IMR-90 (cell line): Measurements from ENCODE around the gene IQSEC3. TPM values are rescaled to one million over a fixed set of nuclear protein-coding genes. Genes with fewer than 3 reads are reported as not detected.
A peak's percentile ranks its signal among the peaks of the same experiment; 100 is the strongest.

Source experiments
- ATAC-seq: fragments of 200-7000 bp; cut with Tn5 transposase; 2 replicates; pipeline ENCODE4 v1.9.1; 2020; ENCODE audit warnings: low read depth, mild to moderate bottlenecking, moderate library complexity
- BruUV-seq: library from RNA; stranded (reverse); fragments of 400-500 nt; replicated peaks from 2 replicates; lab custom pipeline; 2021; lab: Mats Ljungman, UMichigan
- CTCF ChIA-PET: fragments of 300-600 bp; formaldehyde crosslinking; extraction: SDS; loops from one replicate; lab custom pipeline; 2021; ENCODE audit warnings: antibody characterized with exemption; lab: Yijun Ruan, JAX
- POLR2A ChIA-PET: fragments of 300-600 bp; sonication (Branson Sonifier 250); formaldehyde crosslinking; loops from one replicate; lab custom pipeline; 2022; ENCODE audit warnings: antibody characterized with exemption; ENCODE audit not compliant: unreplicated experiment; lab: Charles Lee
- DNase-seq: peaks from one replicate; pipeline ENCODE4 v3.0.0; 2013
- H2AFZ ChIP-seq: replicated peaks from 2 replicates; pipeline ENCODE3; 2013; ENCODE audit warnings: low read length, mild to moderate bottlenecking; ENCODE audit not compliant: poor library complexity
- H2AK5ac ChIP-seq: 2 replicates; pipeline ENCODE4 v1.6.1; 2013; ENCODE audit warnings: low read depth, low read length, inconsistent platforms
- H2AK9ac ChIP-seq: replicated peaks from 2 replicates; pipeline ENCODE3; 2013; ENCODE audit warnings: mild to moderate bottlenecking, low read depth, low read length, moderate library complexity; ENCODE audit not compliant: poor library complexity
- H2BK120ac ChIP-seq: 2 replicates; pipeline ENCODE4 v1.6.1; 2013; ENCODE audit warnings: low read depth, low read length, inconsistent platforms
- H2BK15ac ChIP-seq: 3 replicates; pipeline ENCODE4 v1.6.1; 2013; ENCODE audit warnings: low read depth, low read length, inconsistent platforms
- H2BK20ac ChIP-seq: 2 replicates; pipeline ENCODE4 v1.6.1; 2013; ENCODE audit warnings: low read depth, mild to moderate bottlenecking, inconsistent platforms, low read length, moderate library complexity
- H2BK5ac ChIP-seq: 2 replicates; pipeline ENCODE4 v1.6.1; 2013; ENCODE audit warnings: mild to moderate bottlenecking, low read depth, low read length, inconsistent platforms; ENCODE audit not compliant: poor library complexity, severe bottlenecking
- H3K14ac ChIP-seq: replicated peaks from 2 replicates; pipeline ENCODE4 v1.6.1; 2013; ENCODE audit warnings: low read depth, low read length, inconsistent platforms
- H3K18ac ChIP-seq: 2 replicates; pipeline ENCODE4 v1.6.1; 2013; ENCODE audit warnings: low read depth, low read length, control low read depth
- H3K23ac ChIP-seq: 2 replicates; pipeline ENCODE4 v1.6.1; 2013; ENCODE audit warnings: low read depth, low read length, inconsistent platforms
- H3K27ac ChIP-seq: 2 replicates; pipeline ENCODE4 v1.5.1; 2013; ENCODE audit warnings: mild to moderate bottlenecking, control low read depth, low read length; ENCODE audit not compliant: insufficient read depth
- H3K27me3 ChIP-seq: 2 replicates; pipeline ENCODE4 v1.6.1; 2013; ENCODE audit warnings: low read length; ENCODE audit not compliant: control insufficient read depth, insufficient read depth
- H3K36me3 ChIP-seq: 2 replicates; pipeline ENCODE4 v1.6.1; 2013; ENCODE audit warnings: low read length, mixed read lengths; ENCODE audit not compliant: control insufficient read depth, insufficient read depth
- H3K4ac ChIP-seq: 2 replicates; pipeline ENCODE4 v1.6.1; 2013; ENCODE audit warnings: low read depth, low read length, inconsistent platforms
- H3K4me1 ChIP-seq: 2 replicates; pipeline ENCODE4 v1.6.1; 2013; ENCODE audit warnings: low read length, mixed read lengths; ENCODE audit not compliant: control insufficient read depth, insufficient read depth
- H3K4me2 ChIP-seq: 2 replicates; pipeline ENCODE4 v1.6.1; 2013; ENCODE audit warnings: low read depth, mild to moderate bottlenecking, control low read depth, low read length, moderate library complexity
- H3K4me3 ChIP-seq: 2 replicates; pipeline ENCODE4 v1.5.1; 2013; ENCODE audit warnings: low read depth, mild to moderate bottlenecking, control low read depth, low read length, moderate library complexity; ENCODE audit not compliant: insufficient read depth
- H3K56ac ChIP-seq: 2 replicates; pipeline ENCODE4 v1.6.1; 2013; ENCODE audit warnings: low read length, inconsistent platforms; ENCODE audit not compliant: insufficient read depth; ENCODE audit errors: extremely low read depth
- H3K79me1 ChIP-seq, 2 experiments: 2 replicates each; pipeline ENCODE4 v1.6.1; 2013; ENCODE audit warnings: low read length in 2 of 2, inconsistent platforms in 1 of 2, low read depth in 1 of 2
- H3K9ac ChIP-seq: 2 replicates; pipeline ENCODE4 v1.6.1; 2013; ENCODE audit warnings: low read depth, low read length, control low read depth
- H3K9me1 ChIP-seq: 2 replicates; pipeline ENCODE4 v1.6.1; 2013; ENCODE audit warnings: low read length, inconsistent platforms; ENCODE audit not compliant: insufficient read depth
- H3K9me3 ChIP-seq: 2 replicates; pipeline ENCODE4 v1.6.1; 2013; ENCODE audit warnings: low read length; ENCODE audit not compliant: control insufficient read depth, insufficient read depth
- H4K20me1 ChIP-seq: 2 replicates; pipeline ENCODE4 v1.6.1; 2013; ENCODE audit warnings: low read length, inconsistent platforms; ENCODE audit not compliant: insufficient read depth
- H4K5ac ChIP-seq: 2 replicates; pipeline ENCODE4 v1.6.1; 2013; ENCODE audit warnings: mild to moderate bottlenecking, low read depth, low read length, control low read depth
- H4K8ac ChIP-seq, 2 experiments: 2 replicates each; pipeline ENCODE4 v1.6.1; 2013; ENCODE audit warnings: low read depth in 2 of 2, low read length in 2 of 2, control low read depth in 1 of 2, inconsistent platforms in 1 of 2
- H4K91ac ChIP-seq: 2 replicates; pipeline ENCODE4 v1.6.1; 2013; ENCODE audit warnings: low read depth, low read length, inconsistent platforms; ENCODE audit not compliant: insufficient read depth
- USF2 ChIP-seq: fragments of 150-350 bp; IDR thresholded peaks from 2 replicates; pipeline ENCODE4 v1.6.1; 2017; ENCODE audit warnings: mild to moderate bottlenecking, antibody characterized with exemption, low read length, low read depth
- WGBS, 2 experiments: methylation state at CpG; one replicate each; pipeline versions ENCODE4 v1.1.5 to v1.1.7; 2013; ENCODE audit warnings: missing lambda C conversion rate in 2 of 2; ENCODE audit not compliant: insufficient read length in 1 of 2; ENCODE audit errors: extremely low coverage in 2 of 2; 5-methylcytosine and 5-hydroxymethylcytosine counted together
- dilution Hi-C: fragments of 300-500 bp; cut with HindIII; formaldehyde crosslinking; loops from one replicate; pipeline ENCODE4 v1.14.3; 2018; ENCODE audit warnings: low sequenced_read_pairs; ENCODE audit not compliant: unreplicated experiment
- in situ Hi-C: fragments of 300-500 bp; cut with MboI; formaldehyde crosslinking; loops from 3 replicates; pipeline ENCODE4 v1.14.3; 2019; ENCODE audit warnings: low sequenced_read_pairs, inconsistent platforms, mixed read lengths
- intact Hi-C: fragments of 100-400 bp; cut with micrococcal nuclease; formaldehyde crosslinking; loops from 2 replicates; pipeline ENCODE4 v1.10.0; 2022
- polyA plus RNA-seq, 3 experiments: library from polyadenylated mRNA; depleted of rRNA; stranded (reverse); fragments of >200 nt; gene quantifications; 2 replicates each; pipeline ENCODE4 v1.2.3, GENCODE V29; 2012; ENCODE audit warnings: low replicate concordance in 1 of 3
- total RNA-seq: library from RNA; depleted of rRNA; stranded (reverse); fragments of >200 nt; gene quantifications from 2 replicates; pipeline ENCODE4 v1.2.3, GENCODE V29; 2012

The IQSEC3 gene
- total and polyA plus RNA-seq, 2 of the 4 experiments (the other 2 are of a cell fraction): 0.10 TPM; not detected in 1

- no peak overlapping the region for H2BK5ac ChIP-seq
- H3K4ac ChIP-seq: no peak overlapping the region
- H3K14ac ChIP-seq: no peak overlapping the region
- no peaks in the 10 kb centered on the region; the same call in 1 of the 2 replicates for H4K20me1 ChIP-seq
- H3K4me1 ChIP-seq: peaks cover 2% of the 10 kb centered on the region; the same call in 1 of the 2 replicates
- H2BK120ac ChIP-seq: no peak overlapping the region
- H2AFZ ChIP-seq: peak overlapping the region; percentile 48
- intact Hi-C loops (no loop called here), in situ Hi-C loops (no loop called here), dilution Hi-C loops (no loop called here)
- TF ChIP-seq USF2: no peak
- BruUV-seq: no TSS peak
- H3K36me3 ChIP-seq: no peaks in the 10 kb centered on the region
- H4K91ac ChIP-seq: no peak overlapping the region
- H3K27ac ChIP-seq: no peak overlapping the region
- H3K79me1 ChIP-seq: no peaks in the 10 kb centered on the region
- no peak overlapping the region for H2AK5ac ChIP-seq
- no peak overlapping the region for H3K56ac ChIP-seq
- ChIA-PET CTCF (no interaction called here), POLR2A (no interaction called here)
- no peaks in the 10 kb centered on the region for H3K9me3 ChIP-seq
- no peak overlapping the region for H3K4me2 ChIP-seq
- no peak overlapping the region for H2BK15ac ChIP-seq
- no peak for DNase-seq
- no peak overlapping the region for H2BK20ac ChIP-seq
- no peak overlapping the region for H4K5ac ChIP-seq
- H3K9me1 ChIP-seq: no peaks in the 10 kb centered on the region
- peaks cover 65% of the 10 kb centered on the region for H3K27me3 ChIP-seq
- no peak overlapping the region for H3K9ac ChIP-seq
- H2AK9ac ChIP-seq: no peak overlapping the region
- no peak overlapping the region for H3K4me3 ChIP-seq
- H4K8ac ChIP-seq: no peak overlapping the region
- no peak overlapping the region for H3K18ac ChIP-seq
- H3K23ac ChIP-seq: no peak overlapping the region
- 60% methylated on average over 1 of the region's 5 CpGs; no CpG with 5 or more reads in 1 of the 2 experiments for WGBS, 2 experiments
- ATAC-seq: no peak
These were observed 151.7 kb downstream of the IQSEC3 start for GRCh38 chr12:218221-218620.
